SU-DHL-6 (cell line): ENCODE results near the gene CDKN3.

Experiments used
- H2AFZ ChIP-seq: fragments of 200-600 bp; sonication (generic); 2 replicates; pipeline ENCODE4 v1.6.1; 2014; ENCODE audit warnings: low read depth, mild to moderate bottlenecking, moderate library complexity, mixed read lengths, antibody characterized with exemption, low read length; ENCODE audit not compliant: severe bottlenecking
- H3F3A ChIP-seq: fragments of 200-600 bp; shearing (Covaris generic); 2 replicates; pipeline ENCODE4 v1.6.0; 2016; ENCODE audit warnings: antibody characterized with exemption, mild to moderate bottlenecking; ENCODE audit not compliant: insufficient read depth
- H3K27ac ChIP-seq: fragments of 200-600 bp; sonication (generic); 2 replicates; pipeline ENCODE4 v1.5.1; 2016; ENCODE audit warnings: low read depth, mild to moderate bottlenecking, low read length, moderate library complexity, mixed read lengths
- H3K27me3 ChIP-seq: fragments of 200-600 bp; sonication (generic), shearing (Covaris generic); 2 replicates; pipeline ENCODE4 v1.6.0; 2014; ENCODE audit warnings: mild to moderate bottlenecking, low read length
- H3K36me3 ChIP-seq: fragments of 200-600 bp; sonication (generic); 2 replicates; pipeline ENCODE4 v1.6.1; 2014; ENCODE audit warnings: mild to moderate bottlenecking, low read length, mixed read lengths
- H3K4me2 ChIP-seq: fragments of 300-600, 200-600 bp; shearing (Covaris generic), sonication (generic); 2 replicates; pipeline ENCODE4 v1.6.0; 2014; ENCODE audit warnings: low read length, low read depth, mild to moderate bottlenecking; ENCODE audit not compliant: poor library complexity, severe bottlenecking
- H3K4me3 ChIP-seq: fragments of 200-600 bp; sonication (generic); 2 replicates; pipeline ENCODE4 v1.5.1; 2014; ENCODE audit warnings: antibody characterized with exemption, low read length, mild to moderate bottlenecking, mixed read lengths; ENCODE audit not compliant: insufficient read depth, poor library complexity, severe bottlenecking
- H3K79me2 ChIP-seq: fragments of 200-600 bp; sonication (generic); 2 replicates; pipeline ENCODE4 v1.6.1; 2014; ENCODE audit warnings: mild to moderate bottlenecking, low read length, moderate library complexity; ENCODE audit not compliant: insufficient read depth
- H3K9ac ChIP-seq: fragments of 200-600 bp; sonication (generic); 2 replicates; pipeline ENCODE4 v1.7.0; 2014; ENCODE audit warnings: mild to moderate bottlenecking, low read length
- H3K9me2 ChIP-seq: fragments of 200-600 bp; sonication (generic); replicated peaks from 2 replicates; pipeline ENCODE4 v1.6.1; 2014; ENCODE audit warnings: low read length; ENCODE audit not compliant: insufficient read depth
- H3K9me3 ChIP-seq: fragments of 200-600 bp; sonication (generic); 2 replicates; pipeline ENCODE4 v1.6.1; 2014; ENCODE audit warnings: low read length, mixed read lengths; ENCODE audit not compliant: insufficient read depth
- H4K20me1 ChIP-seq: fragments of 200-600 bp; sonication (generic); 2 replicates; pipeline ENCODE4 v1.6.1; 2014; ENCODE audit warnings: low read depth, mild to moderate bottlenecking, antibody characterized with exemption, low read length, moderate library complexity, mixed read lengths
- EZH2phosphoT487 ChIP-seq: fragments of 200-600 bp; sonication (generic), shearing (Covaris generic); conservative IDR thresholded peaks from 2 replicates; pipeline ENCODE4 v1.6.1; 2018; ENCODE audit warnings: mild to moderate bottlenecking, antibody characterized with exemption, low read length, moderate library complexity, mixed read lengths
- TF ChIP-seq, protein P1 (sequence below): fragments of 200-600 bp; sonication (generic); IDR thresholded peaks from one replicate; pipeline ENCODE4 v1.5.1; 2017; ENCODE audit warnings: antibody characterized with exemption, mild to moderate bottlenecking, low read length, moderate library complexity; ENCODE audit not compliant: insufficient read depth, poor library complexity, severe bottlenecking

CDKN3 gene

DNA sequence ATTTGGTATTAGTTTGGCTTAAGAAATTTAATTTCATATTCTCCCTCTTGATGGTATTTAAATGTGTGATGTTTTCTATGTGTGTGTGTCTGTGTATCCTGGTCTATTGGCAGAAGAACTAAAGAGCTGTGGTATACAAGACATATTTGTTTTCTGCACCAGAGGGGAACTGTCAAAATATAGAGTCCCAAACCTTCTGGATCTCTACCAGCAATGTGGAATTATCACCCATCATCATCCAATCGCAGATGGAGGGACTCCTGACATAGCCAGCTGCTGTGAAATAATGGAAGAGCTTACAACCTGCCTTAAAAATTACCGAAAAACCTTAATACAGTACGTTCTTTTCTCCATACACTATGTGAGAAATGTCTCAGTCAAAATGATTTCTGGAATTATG, 14.6 kb downstream of the CDKN3 start:
- Histone ChIP-seq H3K9me3 (no peaks in the 10 kb centered on the region), H3K4me2 (no peak overlapping the region), H4K20me1 (no peaks in the 10 kb centered on the region), H3K27me3 (no peaks in the 10 kb centered on the region), H3F3A (no peaks in the 10 kb centered on the region), H3K79me2 (no peaks in the 10 kb centered on the region), H3K9me2 (no peaks in the 10 kb centered on the region), H2AFZ (no peak overlapping the region), H3K27ac (no peak overlapping the region), H3K9ac (no peak overlapping the region), H3K4me3 (no peak overlapping the region), H3K36me3 (peaks cover 54% of the 10 kb centered on the region)
- no peak for TF ChIP-seq EZH2phosphoT487
- TF ChIP-seq, protein P1, sequence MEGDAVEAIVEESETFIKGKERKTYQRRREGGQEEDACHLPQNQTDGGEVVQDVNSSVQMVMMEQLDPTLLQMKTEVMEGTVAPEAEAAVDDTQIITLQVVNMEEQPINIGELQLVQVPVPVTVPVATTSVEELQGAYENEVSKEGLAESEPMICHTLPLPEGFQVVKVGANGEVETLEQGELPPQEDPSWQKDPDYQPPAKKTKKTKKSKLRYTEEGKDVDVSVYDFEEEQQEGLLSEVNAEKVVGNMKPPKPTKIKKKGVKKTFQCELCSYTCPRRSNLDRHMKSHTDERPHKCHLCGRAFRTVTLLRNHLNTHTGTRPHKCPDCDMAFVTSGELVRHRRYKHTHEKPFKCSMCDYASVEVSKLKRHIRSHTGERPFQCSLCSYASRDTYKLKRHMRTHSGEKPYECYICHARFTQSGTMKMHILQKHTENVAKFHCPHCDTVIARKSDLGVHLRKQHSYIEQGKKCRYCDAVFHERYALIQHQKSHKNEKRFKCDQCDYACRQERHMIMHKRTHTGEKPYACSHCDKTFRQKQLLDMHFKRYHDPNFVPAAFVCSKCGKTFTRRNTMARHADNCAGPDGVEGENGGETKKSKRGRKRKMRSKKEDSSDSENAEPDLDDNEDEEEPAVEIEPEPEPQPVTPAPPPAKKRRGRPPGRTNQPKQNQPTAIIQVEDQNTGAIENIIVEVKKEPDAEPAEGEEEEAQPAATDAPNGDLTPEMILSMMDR = no peak

DNA sequence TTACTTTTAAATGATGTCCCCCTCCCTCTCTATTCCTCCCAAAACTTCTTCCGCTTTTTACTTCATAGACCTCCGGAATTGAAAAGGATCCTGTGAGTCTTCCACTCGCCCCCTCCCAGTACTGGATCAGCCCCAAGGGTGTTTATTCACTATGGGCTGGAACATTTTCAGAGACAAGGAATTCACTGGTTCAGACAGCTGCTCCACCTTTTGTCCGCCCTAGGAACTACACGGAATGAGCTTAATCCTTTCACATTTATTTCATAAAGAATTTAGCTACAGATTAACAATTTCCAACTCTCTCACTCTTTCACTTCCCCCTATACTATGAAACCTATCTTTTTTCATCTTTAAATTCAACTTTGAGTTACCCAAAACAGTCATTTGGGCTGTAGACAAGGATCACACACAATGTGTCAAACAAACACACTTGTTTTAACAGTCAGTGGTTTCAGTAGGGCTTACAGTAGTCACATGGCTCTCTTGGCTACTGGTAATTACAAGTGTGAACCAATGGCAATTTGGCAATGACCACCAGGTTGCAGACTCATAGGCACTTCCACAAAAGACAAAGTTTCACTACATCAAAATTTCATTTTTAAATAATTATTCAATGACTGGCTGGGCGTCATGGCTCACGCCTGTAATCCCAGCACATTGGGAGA, 23.8 kb downstream of the CDKN3 start:
- H3K79me2 ChIP-seq = no peaks in the 10 kb centered on the region
- H3K27me3 ChIP-seq = no peaks in the 10 kb centered on the region
- no peak overlapping the region for H3K27ac ChIP-seq
- no peaks in the 10 kb centered on the region for H4K20me1 ChIP-seq
- H3K36me3 ChIP-seq = peaks cover 24% of the 10 kb centered on the region; the same call in 1 of the 2 replicates
- H3K9ac ChIP-seq = no peak overlapping the region
- no peak overlapping the region for H2AFZ ChIP-seq
- H3K9me3 ChIP-seq = no peaks in the 10 kb centered on the region
- H3K4me3 ChIP-seq = no peak overlapping the region
- no peak overlapping the region for H3K4me2 ChIP-seq
- TF ChIP-seq, protein P1 = no peak
- TF ChIP-seq EZH2phosphoT487 = no peak
- peaks cover 37% of the 10 kb centered on the region for H3F3A ChIP-seq
- no peaks in the 10 kb centered on the region for H3K9me2 ChIP-seq

DNA sequence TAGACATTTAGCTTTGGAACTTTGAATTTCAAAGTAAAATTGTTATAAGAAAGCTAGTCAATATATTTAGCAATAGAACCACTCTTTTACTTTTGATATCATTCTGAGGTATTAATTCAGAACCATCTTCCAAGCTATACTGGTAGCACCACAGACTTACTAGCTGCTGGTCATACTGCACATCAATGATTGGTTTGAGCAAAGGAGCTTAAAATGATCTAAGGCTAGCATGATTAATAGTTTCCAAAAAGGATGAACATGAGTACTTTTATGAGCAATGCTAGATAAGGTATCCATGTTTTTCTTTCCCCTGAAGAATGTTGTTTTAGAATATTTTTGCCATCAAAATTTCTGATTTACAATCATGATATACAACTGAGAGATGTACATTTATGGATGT, 27.2 kb downstream of the CDKN3 start:
- H3K27ac ChIP-seq = no peak overlapping the region
- no peak overlapping the region for H2AFZ ChIP-seq
- no peak for TF ChIP-seq EZH2phosphoT487
- TF ChIP-seq, protein P1 = no peak
- H3K9ac ChIP-seq = no peak overlapping the region
- H3K9me2 ChIP-seq = no peaks in the 10 kb centered on the region
- peaks cover 22% of the 10 kb centered on the region; the same call in 1 of the 2 replicates for H3K36me3 ChIP-seq
- peaks cover 38% of the 10 kb centered on the region for H3F3A ChIP-seq
- no peaks in the 10 kb centered on the region for H3K9me3 ChIP-seq
- H3K27me3 ChIP-seq = no peaks in the 10 kb centered on the region
- no peak overlapping the region for H3K4me3 ChIP-seq
- no peak overlapping the region for H3K4me2 ChIP-seq
- H4K20me1 ChIP-seq = no peaks in the 10 kb centered on the region
- no peaks in the 10 kb centered on the region for H3K79me2 ChIP-seq
